Smooth muscle cell (in vitro differentiated cells): ENCODE data around the gene FBLN2. TPM values are rescaled to one million over a fixed set of nuclear protein-coding genes. Genes with fewer than 3 reads are reported as not detected.

ENCODE experiments used
- DNase-seq: peaks from one replicate; lab custom pipeline; 2025; ENCODE audit not compliant: unreplicated experiment; lab: John Stamatoyannopoulos, UW
- H2AFZ ChIP-seq: fragments of 200-600 bp; sonication (generic); 2 replicates; pipeline ENCODE4 v1.6.0; 2016; ENCODE audit warnings: antibody characterized with exemption, low read depth, mild to moderate bottlenecking
- H3F3A ChIP-seq: fragments of 200-600 bp; sonication (generic); 2 replicates; pipeline ENCODE4 v1.6.0; 2017; ENCODE audit warnings: antibody characterized with exemption, low read depth
- H3K27ac ChIP-seq: fragments of 200-600 bp; sonication (generic); 2 replicates; pipeline ENCODE4 v1.5.1; 2016; ENCODE audit warnings: low read depth, mild to moderate bottlenecking
- H3K27me3 ChIP-seq: fragments of 200-600 bp; sonication (generic); 2 replicates; pipeline ENCODE4 v1.6.1; 2016; ENCODE audit warnings: low read depth, mild to moderate bottlenecking
- H3K36me3 ChIP-seq: fragments of 200-600 bp; sonication (generic); 2 replicates; pipeline ENCODE4 v1.5.1; 2016; ENCODE audit warnings: low read depth
- H3K4me1 ChIP-seq: fragments of 200-600 bp; sonication (generic); 2 replicates; pipeline ENCODE4 v1.5.1; 2016; ENCODE audit warnings: low read depth
- H3K4me2 ChIP-seq: fragments of 200-600 bp; sonication (generic); 2 replicates; pipeline ENCODE4 v1.6.0; 2016; ENCODE audit warnings: mild to moderate bottlenecking
- H3K4me3 ChIP-seq: fragments of 200-600 bp; sonication (generic); 2 replicates; pipeline ENCODE4 v1.5.1; 2016; ENCODE audit warnings: mild to moderate bottlenecking
- H3K79me2 ChIP-seq: fragments of 200-600 bp; sonication (generic); 2 replicates; pipeline ENCODE4 v1.6.0; 2016; ENCODE audit warnings: low read depth, mild to moderate bottlenecking
- H3K9ac ChIP-seq: fragments of 200-600 bp; sonication (generic); 2 replicates; pipeline ENCODE4 v1.6.0; 2016; ENCODE audit warnings: low read depth
- H3K9me3 ChIP-seq: fragments of 200-600 bp; sonication (generic); replicated peaks from 2 replicates; pipeline ENCODE4 v1.5.1; 2016; ENCODE audit warnings: low read depth
- H4K20me1 ChIP-seq: fragments of 200-600 bp; sonication (generic); 2 replicates; pipeline ENCODE4 v1.6.0; 2016; ENCODE audit warnings: low read depth
- WGBS: methylation state at CpG from one replicate; pipeline ENCODE4 v1.1.7; 2016; ENCODE audit warnings: low lambda C conversion rate; 5-methylcytosine and 5-hydroxymethylcytosine counted together
- polyA plus RNA-seq: library from polyadenylated mRNA; unstranded; fragments of >200 nt; fragmentation: Nextera tagmentation; extraction: Ambion mirVana; gene quantifications from 2 replicates; pipeline ENCODE4 v1.2.1, GENCODE V29; 2016
- total RNA-seq: library from RNA; depleted of rRNA; stranded (reverse); fragments of >200 nt; gene quantifications from 2 replicates; pipeline ENCODE4 v1.2.3, GENCODE V29; 2014
- TF ChIP-seq, protein P1 (sequence below): fragments of 200-600 bp; sonication (generic); IDR thresholded peaks from 2 replicates; pipeline ENCODE4 v1.5.1; 2017; ENCODE audit warnings: borderline replicate concordance, mild to moderate bottlenecking, antibody characterized with exemption; ENCODE audit not compliant: insufficient read depth, poor library complexity, severe bottlenecking

Gene FBLN2
- total and polyA plus RNA-seq, 2 experiments from 2014 or later, result 159 to 390 TPM

DNA sequence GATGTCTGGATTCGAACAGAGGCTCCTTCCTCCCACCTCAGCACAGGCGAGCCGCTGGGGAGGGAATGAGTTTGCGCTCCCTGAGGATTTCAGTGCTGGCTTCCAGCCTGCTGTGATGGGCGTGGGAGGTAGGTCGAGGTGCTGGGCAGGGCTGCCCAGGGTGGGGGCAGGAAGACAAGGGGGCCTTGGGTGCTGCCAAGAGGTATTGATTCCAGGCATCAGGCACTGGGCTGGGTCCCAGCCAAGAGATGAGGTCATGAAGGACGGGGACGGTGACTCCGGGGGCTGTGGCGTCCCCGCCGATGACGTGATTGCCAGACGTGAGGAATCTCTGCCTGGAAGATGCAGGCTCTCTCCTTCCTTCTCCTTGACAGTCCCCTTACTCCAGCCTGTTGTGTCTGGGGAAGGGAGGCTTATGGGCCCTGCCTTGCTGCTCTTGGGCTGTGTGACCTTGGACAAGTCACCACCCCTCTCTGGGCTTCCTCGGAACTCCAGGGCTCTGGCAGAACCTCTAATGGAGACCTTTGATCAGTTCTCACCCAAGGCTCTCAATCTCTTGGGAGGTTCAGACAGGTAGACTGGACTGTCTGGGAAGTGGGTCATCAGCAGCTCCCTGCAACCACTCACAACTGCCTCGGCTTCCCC lies 116.8 kb downstream of the FBLN2 start:
- H3K27me3 ChIP-seq, result no peaks in the 10 kb centered on the region
- no peak overlapping the region for H3K27ac ChIP-seq
- no peak overlapping the region for H3K9ac ChIP-seq
- no peak overlapping the region for H3K4me3 ChIP-seq
- H3K9me3 ChIP-seq, result no peaks in the 10 kb centered on the region
- H2AFZ ChIP-seq, result no peak overlapping the region
- H3F3A ChIP-seq, result no peaks in the 10 kb centered on the region
- TF ChIP-seq, protein P1, sequence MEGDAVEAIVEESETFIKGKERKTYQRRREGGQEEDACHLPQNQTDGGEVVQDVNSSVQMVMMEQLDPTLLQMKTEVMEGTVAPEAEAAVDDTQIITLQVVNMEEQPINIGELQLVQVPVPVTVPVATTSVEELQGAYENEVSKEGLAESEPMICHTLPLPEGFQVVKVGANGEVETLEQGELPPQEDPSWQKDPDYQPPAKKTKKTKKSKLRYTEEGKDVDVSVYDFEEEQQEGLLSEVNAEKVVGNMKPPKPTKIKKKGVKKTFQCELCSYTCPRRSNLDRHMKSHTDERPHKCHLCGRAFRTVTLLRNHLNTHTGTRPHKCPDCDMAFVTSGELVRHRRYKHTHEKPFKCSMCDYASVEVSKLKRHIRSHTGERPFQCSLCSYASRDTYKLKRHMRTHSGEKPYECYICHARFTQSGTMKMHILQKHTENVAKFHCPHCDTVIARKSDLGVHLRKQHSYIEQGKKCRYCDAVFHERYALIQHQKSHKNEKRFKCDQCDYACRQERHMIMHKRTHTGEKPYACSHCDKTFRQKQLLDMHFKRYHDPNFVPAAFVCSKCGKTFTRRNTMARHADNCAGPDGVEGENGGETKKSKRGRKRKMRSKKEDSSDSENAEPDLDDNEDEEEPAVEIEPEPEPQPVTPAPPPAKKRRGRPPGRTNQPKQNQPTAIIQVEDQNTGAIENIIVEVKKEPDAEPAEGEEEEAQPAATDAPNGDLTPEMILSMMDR, result no peak
- no peak overlapping the region for H3K4me2 ChIP-seq
- H3K4me1 ChIP-seq, result no peaks in the 10 kb centered on the region
- WGBS, result 86% methylated on average over 16 of the region's 16 CpGs
- no peak for DNase-seq
- no peaks in the 10 kb centered on the region for H3K36me3 ChIP-seq
- no peaks in the 10 kb centered on the region for H4K20me1 ChIP-seq
- no peaks in the 10 kb centered on the region for H3K79me2 ChIP-seq

DNA sequence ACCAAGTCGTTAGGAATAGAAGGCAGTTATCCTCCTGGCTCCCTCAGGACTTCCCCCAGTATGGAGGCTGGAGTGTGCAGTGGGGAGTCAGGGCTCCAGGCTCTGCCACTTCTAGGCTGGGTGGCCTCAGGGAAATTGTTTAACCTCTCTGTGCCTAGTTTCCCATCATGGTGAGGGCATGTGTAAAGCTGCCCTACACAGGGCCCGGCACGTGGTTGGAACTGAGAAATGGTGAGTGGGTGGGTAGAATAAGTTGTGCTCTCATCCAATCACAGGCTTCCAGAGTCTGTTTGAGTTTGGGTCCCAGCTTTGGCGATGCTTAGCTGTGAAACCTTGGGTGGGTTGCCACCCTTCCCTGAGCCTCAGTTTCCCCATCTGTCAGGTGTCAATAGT lies 117.3 kb downstream of the FBLN2 start:
- no peak overlapping the region for H3K4me3 ChIP-seq
- H3K27me3 ChIP-seq, result no peaks in the 10 kb centered on the region
- no peak overlapping the region for H3K27ac ChIP-seq
- H3K79me2 ChIP-seq, result no peaks in the 10 kb centered on the region
- no peaks in the 10 kb centered on the region for H3F3A ChIP-seq
- DNase-seq, result no peak
- no peaks in the 10 kb centered on the region for H3K9me3 ChIP-seq
- H3K4me2 ChIP-seq, result no peak overlapping the region
- H3K9ac ChIP-seq, result no peak overlapping the region
- WGBS, result 84% methylated on average over 4 of the region's 4 CpGs
- TF ChIP-seq, protein P1, result no peak
- no peaks in the 10 kb centered on the region for H4K20me1 ChIP-seq
- H3K36me3 ChIP-seq, result no peaks in the 10 kb centered on the region
- no peak overlapping the region for H2AFZ ChIP-seq
- H3K4me1 ChIP-seq, result no peaks in the 10 kb centered on the region

DNA sequence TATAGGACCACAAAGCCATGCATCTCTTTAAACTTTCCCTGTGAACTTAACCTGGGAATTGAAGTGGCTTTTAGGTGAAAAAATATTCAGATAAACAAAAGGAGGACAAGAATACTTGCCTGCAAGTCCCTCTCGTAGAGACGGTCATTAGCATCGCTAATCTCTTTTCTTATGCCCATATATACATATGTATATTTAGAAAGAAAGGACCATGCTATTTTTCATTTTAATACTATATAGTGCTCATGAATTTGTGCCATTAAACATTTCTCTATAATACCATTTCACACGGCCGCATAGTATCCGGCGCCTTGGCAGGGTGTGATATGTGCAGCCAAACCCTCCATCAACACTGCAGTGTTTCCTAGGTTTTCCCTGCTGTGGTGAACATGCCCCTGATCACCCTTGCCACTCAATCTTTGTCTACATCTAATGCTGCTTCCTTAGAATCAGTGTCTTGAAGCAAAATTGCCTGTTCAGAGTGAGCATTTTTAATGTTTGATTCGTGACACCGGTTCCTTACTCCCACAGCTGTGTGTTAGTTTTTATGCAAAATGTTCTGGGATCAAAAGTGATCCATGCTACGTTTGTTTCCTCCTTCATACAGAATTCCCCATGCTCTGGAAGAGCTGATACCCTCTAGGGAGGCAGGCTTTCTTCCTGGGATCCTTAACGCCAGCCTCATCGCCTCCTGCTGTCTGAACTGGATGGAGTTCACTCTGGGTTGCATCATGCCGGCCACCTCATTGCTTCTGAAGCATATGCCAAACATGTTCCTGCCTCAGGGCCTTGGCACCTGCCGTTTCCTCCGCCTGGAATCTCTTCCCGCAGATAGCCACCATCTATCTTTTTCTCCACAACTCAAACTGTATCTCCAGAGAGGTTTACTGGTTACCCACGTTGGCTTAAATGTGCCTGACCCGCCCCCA lies 118.1 kb downstream of the FBLN2 start:
- TF ChIP-seq, protein P1, result no peak
- no peaks in the 10 kb centered on the region for H4K20me1 ChIP-seq
- no peak for DNase-seq
- H3K27ac ChIP-seq, result no peak overlapping the region
- H3K9ac ChIP-seq, result no peak overlapping the region
- no peak overlapping the region for H3K4me2 ChIP-seq
- no peaks in the 10 kb centered on the region for H3K79me2 ChIP-seq
- H3K36me3 ChIP-seq, result no peaks in the 10 kb centered on the region
- H3K4me3 ChIP-seq, result no peak overlapping the region
- H3K9me3 ChIP-seq, result no peaks in the 10 kb centered on the region
- no peaks in the 10 kb centered on the region for H3K4me1 ChIP-seq
- H3K27me3 ChIP-seq, result no peaks in the 10 kb centered on the region
- H2AFZ ChIP-seq, result no peak overlapping the region
- WGBS, result 84% methylated on average over 18 of the region's 18 CpGs
- no peaks in the 10 kb centered on the region for H3F3A ChIP-seq
